Fibroblast of skin of left quadriceps (primary cell): ENCODE data around the gene TCIRG1.
A peak's percentile ranks its signal among the peaks of the same experiment; 100 is the strongest.

Experiments
- DNase-seq, 2 experiments: peaks; one replicate each; pipeline ENCODE4 v3.0.0-alpha.2; 2013; ENCODE audit warnings: low read depth in 2 of 2

TCIRG1 gene

DNA sequence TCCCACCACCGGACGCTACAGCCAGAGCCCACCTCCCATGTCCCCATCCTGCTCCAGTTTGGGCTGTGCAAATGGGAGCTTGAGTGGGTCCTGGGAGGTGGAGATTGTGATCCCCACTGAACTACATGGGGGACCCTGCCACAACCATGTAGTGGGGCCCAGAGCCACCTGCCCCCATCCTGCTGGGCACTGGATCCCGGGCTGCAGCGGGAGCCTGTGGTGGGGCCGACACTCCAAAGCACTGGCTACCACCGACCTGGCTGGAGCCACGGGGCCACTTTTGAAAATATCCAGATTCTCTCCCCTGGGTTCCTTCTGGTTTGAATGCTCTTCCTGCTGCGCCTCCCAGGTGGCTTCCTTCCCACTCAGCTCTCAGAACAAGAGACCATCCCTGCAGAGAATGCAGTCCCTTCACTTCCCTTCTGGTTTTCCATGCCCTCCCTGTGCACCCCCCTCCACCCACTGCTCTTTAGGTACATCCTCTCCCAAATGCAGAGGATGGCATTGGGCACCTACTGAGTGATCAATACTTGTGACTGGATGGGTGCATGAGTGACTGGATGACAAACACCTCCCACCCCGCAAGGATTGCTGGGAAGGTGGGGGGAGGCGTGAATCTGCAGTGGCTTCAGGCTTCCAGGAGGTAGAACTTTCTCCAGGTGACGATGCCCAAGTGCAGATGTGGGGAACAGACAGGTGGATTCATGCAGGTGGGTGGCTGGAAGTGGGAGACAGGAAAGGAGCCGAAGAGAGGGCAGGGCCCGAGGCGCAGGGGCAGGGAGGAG is 34.1 kb upstream of the TCIRG1 start:
- DNase-seq = no peak

- no peak for DNase-seq
These were observed 32.1 kb upstream of the TCIRG1 start for GRCh38 chr11:68006606-68007166.

DNA sequence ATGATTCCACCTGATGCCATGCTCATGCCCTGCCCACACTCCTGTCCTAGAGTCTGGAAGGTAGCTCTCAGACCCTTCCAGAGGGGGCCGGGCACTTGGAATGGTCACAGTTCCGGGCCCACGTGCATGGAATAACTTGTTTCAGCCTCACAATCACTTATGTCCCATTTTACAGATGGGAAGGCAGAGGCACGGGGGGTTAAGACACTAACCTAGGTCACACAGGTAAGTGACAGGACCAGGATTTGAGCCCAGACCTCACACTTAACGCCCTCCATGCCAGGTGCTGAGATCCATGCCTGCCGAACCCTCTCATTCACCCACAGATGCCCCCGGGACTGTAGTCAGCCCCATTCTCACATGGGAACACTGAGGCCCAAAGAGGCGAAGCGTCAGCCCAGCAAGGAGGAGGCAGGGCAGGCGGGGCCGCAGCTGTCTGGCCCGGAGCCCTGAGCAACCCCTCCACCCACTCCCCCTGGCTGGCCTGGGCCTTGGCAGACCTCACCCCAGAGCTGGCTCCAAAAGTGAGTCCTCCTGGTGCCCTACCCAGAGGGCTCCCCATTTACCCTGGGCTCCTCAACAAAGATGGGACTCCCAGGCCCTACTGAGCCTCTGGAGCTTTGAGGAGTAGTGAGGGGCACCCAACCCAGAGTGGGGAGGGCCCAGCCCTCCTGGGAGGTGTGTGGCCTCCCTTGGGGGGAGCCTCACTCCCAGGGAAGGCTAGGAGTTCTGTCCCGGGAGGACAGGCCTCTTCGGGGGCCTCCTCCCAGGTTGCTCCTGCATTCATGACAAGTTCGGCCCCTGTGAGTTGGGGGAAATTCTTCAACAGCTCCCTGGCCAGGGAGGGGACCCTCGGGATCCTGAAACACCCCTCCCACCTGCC is 31.1 kb upstream of the TCIRG1 start:
- DNase-seq = no peak

- no peak for DNase-seq
These were observed 30.2 kb upstream of the TCIRG1 start for GRCh38 chr11:68008381-68009337.

GRCh38 chr11:68009391-68010089 is 29.3 kb upstream of the TCIRG1 start:
- no peak for DNase-seq

DNA sequence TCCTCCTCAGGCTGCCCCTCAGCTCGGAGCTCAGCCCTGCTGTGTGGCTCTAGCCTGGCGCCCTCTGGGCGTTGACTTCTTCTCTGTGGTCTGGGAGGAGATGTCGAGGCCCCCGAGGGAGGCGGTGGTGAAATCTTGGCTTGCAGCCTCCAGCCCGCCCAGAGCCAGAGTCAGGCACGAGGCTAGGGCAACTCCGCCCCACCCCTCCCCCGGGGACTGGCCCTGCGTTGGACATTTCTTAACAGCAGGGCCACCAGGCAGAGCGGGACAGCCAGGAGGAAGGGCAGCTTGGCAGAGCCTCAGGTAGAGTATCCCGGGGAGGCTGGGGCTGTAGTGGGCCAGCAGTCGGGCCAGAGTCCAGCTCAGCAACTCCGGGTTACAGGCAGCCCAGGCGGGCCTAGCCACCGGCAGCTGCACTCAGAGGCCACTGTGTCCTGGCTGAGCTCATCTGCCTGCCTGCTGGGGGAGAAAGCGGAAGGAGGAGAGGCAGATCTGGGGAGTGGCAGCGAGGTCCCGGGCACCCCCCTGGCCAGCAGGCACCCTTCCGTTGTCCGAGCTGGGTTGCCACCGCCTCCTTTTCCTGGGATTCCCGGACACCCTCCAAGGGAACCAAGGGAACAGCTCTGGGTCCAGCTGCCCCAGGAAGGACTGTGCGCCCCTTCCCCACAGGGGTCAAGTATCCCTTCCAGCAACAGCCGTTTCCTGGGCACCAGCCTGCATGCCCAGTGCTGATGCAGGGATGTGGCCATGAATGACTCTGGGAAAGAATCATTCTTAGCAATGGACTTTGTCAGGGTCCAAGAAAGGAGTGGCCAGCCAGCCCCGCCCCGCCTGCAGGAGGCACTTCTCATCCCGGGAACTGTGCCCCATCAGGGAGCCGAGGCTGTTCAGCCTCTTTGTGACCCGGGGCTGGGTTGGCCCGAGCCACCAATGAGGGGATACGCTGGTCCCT is 28.5 kb upstream of the TCIRG1 start, which contains the start of gene ALDH3B1:
TSS of gene ALDH3B1 (plus strand) at position 238 of the 952 bp plus-strand sequence. CDS start 4,971 bp downstream, outside the sequence.
- no peak for DNase-seq

DNA sequence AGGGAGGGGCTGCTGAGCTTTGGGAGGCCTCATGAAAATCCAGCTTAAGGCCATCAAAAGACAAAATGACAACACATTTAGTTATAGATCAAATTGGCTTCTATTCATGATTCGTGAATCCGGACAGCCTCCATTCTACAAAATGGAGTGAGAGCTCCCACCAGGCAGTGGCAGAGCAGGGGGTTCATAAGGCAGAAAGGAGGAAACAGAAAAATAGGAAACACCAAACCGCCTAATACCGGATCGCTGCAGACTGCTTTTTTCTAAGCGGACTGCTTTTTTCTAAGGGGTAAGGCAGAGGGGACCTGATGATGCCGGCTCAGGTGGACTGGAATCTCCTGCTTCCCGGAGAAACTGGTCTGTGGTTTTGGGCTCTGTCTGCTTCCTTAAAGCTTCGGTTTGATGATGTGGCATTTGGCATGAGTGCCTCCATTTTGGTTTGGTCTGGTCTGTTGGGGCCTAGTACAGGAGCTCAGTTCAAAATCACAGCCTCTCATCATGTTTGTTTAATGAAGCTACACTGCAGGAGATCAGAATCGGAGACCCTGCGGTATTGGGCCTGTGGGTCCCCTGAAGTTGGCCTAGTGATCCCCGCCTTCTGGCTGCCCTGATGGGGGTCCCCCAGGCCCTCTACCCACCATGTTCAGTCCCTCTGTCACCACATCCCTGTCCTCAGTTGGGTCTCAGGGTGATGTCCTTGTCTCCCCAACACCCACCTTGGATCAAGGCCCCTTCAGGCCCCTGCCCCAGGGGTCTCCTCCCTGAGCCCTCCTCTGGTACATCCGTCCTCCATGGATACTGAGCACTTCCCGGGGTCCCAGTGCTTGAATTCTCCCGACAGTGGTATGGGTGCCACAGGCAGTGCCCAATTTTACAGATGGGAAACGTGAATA is 27.5 kb upstream of the TCIRG1 start:
- DNase-seq = no peak

- DNase-seq = no peak
These were observed 26.6 kb upstream of the TCIRG1 start for GRCh38 chr11:68012044-68012842.

DNA sequence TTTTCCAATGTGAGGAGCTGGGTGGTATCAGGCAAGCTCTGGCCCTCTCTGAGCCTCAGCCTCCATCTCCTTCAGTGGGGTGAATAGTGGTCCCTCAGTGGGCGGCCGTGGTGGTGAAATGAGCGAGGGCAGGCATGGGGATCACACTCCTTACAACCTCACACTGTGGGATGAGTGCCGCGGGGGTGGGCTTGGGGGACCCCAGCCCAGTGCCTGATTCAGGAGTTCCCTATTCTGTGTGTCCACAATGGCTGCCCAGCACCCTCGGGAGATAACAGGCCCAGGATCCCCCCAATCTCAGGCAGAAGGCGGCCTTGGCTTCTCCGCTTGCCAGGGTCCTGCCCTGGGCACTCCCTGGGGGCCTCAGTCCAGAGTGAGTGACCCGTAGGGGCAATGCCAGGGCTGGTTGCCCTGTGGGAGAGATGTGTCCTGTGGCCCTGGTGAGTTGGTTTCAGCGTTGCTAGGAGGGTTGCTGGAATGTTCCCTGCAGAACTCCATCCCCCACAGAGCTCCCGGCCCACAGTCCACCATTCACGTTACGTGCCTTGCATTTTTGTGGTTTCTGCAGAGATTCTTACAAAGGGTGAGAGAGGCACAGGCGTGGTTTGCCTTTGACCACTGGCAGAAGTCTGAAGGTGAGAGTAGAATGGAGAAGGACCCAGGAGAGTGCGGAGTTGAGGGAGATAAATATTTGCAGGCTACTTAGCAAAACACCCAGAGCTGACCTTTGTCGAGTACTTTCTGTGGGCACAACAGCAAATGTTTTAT is 25.8 kb upstream of the TCIRG1 start:
- peak; percentile 85 to 87 for DNase-seq

GRCh38 chr11:68013611-68014156 is 25.1 kb upstream of the TCIRG1 start:
- no peak for DNase-seq

DNA sequence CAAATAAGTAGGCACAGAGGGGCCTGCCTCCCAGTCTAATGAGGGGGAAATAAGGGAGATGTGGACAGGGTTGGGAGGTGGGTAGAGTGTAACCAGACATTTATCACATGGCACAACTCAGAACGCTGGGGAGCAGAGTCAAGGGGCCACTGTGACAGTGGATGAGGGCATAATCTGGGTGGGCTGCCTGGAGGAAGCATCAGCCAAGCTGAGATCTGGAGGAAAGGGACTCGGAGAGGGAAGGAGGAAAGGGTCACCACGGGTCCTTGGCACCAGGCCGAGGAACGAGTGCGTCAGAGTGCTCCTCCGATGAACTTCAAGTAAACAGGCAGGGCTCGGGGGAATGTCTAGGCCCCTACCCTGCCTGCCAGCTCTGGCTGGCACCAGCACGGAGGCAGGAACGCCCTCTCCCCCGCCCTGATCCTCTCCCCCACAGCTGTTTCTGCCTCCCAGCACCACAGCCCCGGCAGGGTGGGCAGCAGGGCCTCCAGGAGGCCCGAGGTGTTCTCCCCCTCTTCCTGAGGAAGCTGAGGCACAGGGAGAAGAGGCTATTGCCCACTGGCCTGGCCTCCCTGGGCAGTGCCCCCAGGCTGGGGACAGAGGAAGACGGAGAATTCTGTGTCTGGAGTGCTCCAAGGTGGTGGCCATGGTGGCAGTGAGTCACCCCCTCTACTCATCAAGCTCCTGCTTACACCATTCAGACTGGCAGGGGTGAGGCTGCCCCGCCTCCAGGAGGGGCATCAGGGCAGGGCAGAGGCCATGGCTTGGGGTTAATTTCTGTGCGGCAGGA is 24.5 kb upstream of the TCIRG1 start:
- DNase-seq = no peak

- DNase-seq = no peak
These were observed 23.8 kb upstream of the TCIRG1 start for GRCh38 chr11:68014947-68015447.

GRCh38 chr11:68015467-68015866 is 23.4 kb upstream of the TCIRG1 start:
- no peak for DNase-seq

DNA sequence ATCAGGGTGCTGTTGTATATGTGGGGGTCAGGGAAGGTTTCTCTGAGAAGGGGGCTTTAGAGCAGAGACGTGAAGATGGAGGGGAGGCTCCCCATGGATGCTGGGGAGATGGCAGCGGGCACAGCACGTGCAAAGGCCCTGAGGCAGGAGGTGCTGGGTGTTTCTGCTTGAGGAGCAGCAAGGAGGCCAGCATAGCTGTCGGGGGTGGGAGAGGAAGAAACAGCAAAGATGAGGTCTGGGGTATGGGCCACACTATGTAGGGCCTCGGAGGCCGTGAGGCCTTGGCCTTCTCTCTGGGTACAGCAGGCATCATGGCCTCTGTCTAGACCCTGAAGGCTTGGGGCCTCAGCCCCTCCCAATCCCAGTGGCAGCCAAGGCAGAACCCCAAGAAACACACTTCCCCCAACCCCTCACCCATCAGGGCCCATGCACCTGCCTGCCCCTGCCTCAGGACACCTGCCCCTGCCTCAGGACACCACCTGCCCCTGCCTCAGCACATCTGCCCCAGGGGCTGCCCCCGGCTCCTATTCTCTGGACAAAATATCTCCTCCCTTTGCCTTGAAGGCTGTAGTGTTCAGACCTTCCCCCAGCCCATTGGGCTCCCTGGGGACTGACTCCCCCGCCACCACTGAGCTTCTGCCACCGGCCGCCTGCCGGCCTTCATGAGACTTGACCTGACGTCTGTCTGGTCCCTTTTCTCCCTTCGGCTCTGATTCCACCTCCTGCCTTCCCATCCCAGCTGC is 22.5 kb upstream of the TCIRG1 start:
- DNase-seq = no peak
